HK-2 (cell line): Measurements from ENCODE around the gene FAM111A.

Experiments
- DNase-seq: peaks from one replicate; pipeline ENCODE4 v3.0.0-alpha.2; 2018; ENCODE audit not compliant: unreplicated experiment

The FAM111A gene

DNA sequence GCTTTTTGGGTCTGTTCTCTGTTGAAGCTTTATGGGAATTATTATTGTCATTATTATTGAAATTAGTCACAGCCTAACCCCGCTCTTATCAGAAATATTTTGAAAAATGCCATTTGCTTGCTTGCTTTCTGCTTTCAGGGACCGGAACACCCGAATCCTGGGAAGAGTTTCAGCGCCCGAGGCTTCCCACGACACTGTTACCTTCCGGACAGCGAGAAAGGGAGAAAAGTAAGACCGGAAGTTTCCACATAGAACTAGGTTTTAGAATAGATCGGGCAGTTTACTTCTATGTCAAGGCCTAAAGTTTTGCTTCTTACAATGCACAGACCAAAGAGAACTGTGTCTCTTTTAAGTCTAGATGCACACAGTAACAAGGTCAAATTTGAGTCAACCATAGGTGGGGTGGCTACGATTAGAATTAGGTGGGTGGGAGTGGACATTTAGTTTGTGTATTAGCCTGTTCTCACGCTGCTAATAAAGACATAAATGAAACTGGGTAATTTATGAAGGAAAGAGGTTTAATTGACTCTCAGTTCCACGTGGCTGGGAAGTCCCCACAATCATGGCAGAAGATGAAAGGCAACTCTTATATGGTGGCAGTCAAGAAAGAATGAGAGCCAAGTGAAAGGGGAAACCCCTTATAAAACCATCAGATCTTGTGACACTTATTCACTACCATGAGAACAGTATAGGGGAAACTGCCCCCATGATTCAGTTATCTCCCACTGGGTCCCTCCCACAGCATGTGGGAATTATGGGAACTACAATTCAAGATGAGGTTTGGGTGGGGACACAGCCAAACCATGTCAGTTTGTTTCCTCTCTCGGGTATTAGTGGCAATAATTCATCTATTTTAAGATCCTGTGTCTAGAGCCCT lies 57.1 kb downstream of the FAM111A start:
- DNase-seq = no peak

GRCh38 chr11:59200423-59200746 lies 57.7 kb downstream of the FAM111A start:
- no peak for DNase-seq

DNA sequence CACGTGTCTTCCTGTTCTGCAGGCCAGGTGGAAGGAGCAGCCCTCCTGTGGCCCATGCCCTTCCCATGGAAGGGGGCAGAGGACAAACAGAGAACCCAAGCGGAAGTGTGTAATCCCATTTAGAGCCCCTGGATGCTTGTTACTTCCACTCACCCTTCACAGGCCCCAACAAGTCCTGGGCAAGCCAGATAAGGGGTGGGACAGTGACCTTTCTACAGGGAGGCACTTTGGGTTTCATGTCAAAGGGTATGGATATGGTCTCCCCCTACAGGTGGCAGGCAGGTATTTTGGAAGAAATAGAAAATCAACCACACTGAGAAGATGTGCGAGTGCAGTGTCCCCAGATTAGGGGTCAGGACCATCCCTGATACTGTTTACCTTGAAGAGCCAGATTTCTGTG lies 58.7 kb downstream of the FAM111A start:
- DNase-seq = no peak
